Activated effector memory CD4-positive, alpha-beta T cell treated with anti-CD3 and anti-CD28 coated beads, Interleukin-2, amount 50 U/mL, for 16 hours (primary cell): Measurements from ENCODE around the gene RPSA.
A peak's percentile ranks its signal among the peaks of the same experiment; 100 is the strongest.
"Not testable (repeated sequence)": the region's sequence is repeated elsewhere in the genome, so short reads cannot be mapped to it uniquely, and the experiment has no call there.

ENCODE experiments used
- DNase-seq: peaks from one replicate; pipeline ENCODE4 v3.0.0-alpha.2; 2020

Gene RPSA

DNA sequence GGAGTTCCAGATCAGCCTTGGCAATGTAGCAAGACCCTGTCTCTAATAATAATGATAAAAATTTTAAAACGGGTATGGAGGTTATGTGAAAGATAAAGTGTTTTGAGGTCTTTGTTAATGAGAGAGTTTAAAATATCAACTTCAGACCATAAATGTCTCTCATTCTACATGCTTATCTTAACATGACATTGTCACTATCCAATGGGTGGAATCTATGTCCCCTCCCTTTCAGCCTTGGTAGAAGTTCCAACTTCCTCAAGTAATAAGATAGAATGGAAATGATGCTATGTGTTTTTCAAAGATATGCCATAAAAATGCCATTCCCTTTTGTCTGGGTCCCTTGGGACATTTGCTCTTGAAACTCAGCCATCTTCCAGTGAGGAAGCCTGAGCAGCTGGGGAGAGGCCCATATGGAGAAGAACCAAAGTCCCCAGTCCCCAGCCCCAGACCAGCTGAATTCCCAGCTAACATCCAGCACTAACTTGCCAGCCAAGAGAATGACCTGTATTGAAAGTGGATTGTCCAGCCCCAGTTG is 17.0 kb downstream of the RPSA start:
- no peak for DNase-seq

DNA sequence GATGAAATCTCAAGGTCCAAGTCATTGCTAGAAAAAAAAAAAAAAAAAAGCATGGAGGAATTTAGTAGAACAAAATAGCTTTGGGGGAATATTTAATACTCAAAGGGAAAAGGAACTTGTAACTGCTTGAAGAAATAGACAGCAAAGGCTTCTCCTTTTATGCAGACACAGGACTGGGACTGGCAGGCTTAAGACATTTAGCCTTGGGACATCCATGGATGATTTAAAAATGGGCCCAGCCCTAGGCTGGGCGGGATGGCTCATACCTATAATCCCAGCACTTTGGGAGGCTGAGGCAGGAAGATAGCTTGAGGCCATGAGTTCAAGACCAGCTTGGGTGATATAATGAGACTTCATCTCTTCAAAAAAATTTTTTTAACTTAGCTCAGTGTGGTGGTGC is 19.8 kb downstream of the RPSA start:
- no peak for DNase-seq

DNA sequence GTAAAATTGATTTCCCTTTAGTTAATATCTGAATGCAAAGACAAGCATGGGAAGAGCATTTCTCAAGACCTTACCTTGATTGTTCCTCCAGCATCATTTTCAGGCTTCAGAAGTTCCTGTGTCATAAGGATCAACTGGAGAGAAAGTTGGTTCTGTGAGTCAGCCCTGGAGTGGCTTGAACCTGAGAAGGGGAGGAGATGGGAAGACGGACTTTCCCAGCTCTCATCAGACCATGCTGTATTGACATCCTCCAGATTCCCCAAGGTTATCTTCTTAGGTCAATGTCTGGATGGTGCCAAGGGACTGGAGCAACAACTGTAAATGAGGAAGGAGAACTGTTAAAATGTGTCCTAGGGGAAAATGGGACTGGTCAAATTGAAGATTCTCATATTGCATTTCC is 21.0 kb downstream of the RPSA start:
- no peak for DNase-seq

DNA sequence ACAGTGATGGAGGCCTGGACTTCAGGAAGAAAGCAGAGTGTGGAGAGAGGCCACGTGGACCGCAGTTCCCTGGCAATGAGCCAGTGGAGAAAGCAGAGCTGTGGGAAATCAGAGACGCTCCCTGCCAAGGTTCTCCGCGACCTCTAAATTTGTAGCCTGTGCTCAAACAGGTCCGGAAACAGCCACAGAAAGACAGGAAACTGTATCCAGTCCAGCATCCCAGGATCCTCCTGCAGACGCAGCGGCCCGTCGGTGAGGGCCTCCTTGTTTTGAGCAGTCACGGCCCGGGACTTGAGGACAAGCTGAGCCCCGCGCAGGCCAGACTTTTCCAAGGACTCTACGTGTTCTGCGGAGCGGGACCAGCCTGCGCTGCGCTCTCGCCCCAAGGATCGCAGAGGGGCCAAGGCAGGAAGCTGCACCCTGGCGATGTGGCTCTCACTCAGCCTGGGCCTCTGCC is 22.3 kb downstream of the RPSA start:
- DNase-seq: no peak

DNA sequence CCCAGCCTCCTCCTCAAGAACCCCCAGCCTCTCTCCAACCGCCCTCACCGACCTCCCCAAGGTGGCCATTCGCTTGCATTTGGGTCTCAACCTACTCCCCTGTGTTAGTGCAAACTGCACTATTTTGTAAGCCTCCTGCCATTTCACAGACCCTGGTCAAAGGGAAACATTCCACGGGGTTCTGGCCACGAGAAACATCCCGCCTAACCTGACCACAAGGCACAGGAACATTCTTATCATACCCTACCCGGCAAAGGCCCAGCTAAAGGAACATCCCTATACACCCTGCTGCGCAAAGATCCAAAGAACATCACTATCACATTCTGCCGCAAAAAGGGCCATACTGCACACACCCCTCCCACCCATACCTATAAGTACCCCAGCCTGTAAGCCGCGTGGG is 22.9 kb downstream of the RPSA start:
- no peak for DNase-seq

DNA sequence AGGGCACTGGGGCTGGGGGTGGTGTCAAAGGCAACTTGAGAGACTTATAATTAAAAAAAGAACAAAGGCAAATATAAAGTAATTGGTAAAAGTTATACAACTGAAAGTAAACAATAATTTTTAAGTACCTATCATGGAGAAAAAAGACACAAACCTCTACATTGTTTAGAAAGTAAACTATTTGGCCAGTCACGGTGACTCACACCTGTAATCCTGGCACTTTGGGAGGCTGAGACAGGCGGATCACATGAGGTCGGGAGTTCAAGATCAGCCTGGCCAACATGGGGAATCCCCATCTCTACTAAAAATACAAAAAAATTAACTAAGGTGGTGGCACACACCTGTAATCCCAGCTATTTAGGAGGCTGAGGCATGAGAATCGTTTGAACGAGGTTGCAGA is 25.8 kb downstream of the RPSA start:
- DNase-seq: no peak

DNA sequence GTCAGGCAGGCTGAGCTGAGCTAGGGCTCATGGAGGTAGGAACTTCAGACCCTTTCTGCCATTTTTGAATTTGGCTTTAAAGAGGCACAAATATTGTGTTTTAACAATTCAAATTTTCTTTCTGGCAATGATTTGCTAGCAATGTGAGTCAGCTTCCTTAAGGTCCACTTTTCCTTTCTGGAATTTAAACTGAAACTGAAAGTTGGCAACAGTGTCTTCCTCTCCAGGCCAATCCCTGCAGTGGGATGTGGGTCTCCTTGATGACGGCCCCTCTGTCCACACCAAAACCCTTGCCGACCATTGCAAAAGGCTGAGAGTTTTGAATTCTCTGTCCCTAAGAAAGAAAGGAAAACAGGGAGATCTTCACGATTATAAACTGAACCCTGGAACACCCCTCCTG is 27.1 kb downstream of the RPSA start:
- no peak for DNase-seq

DNA sequence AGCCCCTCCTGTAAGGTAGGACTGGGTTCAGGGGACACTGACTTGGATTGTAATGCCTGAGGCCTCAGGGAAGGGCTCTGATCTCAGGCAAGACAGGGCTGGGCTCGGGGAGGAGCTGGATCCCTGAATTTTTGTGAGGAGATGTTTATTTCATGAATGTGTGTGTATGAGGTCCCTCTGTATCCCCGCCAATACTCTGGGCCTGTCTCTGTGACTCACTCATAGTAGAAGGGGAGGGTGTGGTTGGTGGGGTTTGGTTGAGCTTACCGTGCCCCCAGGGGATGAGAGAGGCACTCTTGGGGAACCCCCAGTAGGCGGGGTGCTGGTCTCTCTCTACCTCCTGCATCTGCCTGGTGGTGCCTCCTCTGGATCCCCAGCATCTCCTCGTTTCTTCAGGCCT is 28.1 kb downstream of the RPSA start:
- no peak for DNase-seq

DNA sequence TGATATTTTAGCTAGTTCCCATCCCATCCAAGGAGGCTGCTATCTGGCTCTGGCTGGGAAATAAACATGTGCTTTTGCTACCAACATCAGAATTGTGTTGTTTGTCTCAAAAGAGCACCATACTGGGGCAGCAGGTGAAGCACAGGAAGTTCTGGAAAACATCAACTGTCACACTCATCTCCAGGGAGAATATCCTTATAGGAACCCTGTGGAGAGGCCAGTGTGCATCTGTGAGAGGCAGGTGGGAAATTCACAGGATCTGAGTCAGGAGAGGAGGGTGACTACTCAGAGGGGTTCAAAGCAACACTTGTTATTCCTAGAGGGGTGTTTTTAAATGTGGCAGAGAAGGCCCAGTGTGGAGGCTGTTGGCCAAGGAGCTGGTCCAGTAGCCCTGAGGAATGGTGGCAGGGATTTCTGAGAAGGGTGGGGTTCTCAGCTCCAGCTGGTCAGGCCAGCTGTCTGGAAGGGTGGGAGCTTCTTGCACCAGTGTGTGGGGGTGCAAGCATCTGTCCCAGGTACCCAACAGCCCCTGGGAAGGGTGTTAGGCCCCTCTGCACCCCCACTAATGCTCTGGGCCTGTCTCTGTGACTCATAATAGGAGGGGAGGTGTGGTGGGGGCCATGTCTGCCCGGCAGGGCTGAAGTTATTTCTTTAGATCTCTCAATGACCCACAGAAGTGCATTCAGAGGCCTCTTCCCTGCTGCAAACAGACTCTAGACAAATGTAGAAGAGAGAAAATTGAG is 28.7 kb downstream of the RPSA start:
- no peak for DNase-seq

DNA sequence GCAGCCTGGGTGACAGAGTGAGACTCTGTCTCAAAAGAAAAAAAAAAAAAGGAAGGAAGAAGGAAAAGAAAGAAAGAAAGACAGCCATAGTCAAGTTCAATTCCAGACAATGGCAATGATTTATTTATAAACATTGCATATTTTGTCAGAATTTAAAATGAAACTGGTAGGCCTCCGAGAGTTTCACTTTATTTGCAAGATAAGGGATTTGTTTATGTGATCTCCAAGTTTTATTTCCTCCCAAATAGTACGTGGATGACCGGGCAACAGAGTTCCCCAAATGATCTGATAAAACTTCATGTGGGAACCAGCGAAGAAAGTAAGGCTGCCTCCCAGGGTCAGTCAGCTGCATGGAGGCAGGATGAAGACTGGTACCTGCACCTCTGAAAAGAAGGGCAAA is 32.4 kb downstream of the RPSA start:
- no peak for DNase-seq

DNA sequence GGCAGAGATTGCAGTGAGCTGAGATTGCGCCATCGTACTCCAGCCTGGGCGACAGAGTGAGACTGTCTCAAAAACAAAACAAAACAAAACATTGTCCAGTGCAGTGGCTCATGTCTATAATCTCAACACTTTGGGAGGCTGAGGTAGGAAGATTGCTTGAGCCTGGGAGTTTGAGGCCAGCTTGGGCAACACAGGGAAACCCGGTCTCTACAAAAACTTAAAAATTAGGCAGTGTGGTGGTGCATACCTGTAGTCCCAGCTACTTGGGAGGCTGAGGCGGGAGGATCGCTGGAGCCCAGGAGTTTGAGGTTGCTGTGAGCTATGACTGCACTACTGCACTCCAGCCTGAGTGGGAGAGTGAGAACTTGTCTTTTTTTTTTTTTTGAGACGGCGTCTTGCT is 33.8 kb downstream of the RPSA start:
- no peak for DNase-seq

DNA sequence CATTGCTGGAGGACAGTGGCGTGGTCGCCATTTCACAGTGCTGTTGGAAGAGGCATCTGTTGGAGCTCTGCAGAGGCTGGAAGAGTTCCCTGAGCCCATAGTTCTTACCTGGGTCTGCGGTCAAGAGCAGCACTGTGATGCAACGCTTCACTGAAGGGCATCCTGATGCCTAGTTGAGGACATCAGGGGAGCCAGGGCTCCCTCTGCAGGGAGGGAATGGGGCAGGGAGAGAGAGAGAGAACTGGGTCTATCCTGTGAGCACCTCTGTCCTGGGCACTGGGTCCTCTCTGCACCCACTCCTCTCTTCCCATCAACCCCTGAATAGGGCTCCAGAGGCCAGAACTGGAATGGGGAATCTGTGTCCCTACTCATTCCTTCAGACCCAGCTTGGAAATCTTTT is 37.0 kb downstream of the RPSA start:
- no peak for DNase-seq

DNA sequence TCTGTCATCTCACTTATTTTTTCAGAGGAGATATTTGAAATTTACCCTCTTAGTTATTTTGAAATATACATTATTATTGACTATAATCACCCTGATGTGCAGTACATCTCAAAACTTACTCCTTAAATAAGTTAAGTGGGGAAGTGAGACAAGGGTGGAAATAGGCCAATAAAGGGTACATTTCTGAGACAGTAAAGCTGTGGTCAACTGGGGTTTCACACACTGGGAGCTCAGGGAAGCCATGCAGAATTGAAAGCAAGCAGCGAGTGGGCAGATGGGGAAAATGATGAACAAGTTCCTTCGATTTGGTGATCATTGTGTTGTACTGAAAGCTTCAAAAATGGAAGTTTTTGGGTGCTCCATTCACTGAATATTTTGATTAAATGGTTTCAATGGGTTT is 39.4 kb downstream of the RPSA start:
- no peak for DNase-seq

DNA sequence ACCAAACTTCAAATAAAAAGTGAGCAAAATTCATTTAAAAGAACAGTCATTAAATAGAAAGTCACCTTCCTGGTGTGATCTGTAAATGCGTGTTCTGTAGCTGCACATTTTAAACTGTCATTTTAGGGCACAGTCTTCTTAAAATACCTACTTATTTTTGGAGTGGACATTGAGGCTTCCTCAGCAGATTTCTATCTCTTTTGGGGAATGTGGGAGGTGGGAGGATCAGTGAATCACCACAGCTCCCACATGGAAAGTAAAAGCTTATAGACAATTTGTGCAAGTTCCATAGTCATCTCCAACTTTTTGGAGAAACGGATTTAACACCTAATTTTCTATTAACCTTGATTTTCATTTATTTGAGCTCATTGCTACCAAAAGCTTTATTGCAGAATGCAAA is 39.9 kb downstream of the RPSA start:
- DNase-seq: no peak

DNA sequence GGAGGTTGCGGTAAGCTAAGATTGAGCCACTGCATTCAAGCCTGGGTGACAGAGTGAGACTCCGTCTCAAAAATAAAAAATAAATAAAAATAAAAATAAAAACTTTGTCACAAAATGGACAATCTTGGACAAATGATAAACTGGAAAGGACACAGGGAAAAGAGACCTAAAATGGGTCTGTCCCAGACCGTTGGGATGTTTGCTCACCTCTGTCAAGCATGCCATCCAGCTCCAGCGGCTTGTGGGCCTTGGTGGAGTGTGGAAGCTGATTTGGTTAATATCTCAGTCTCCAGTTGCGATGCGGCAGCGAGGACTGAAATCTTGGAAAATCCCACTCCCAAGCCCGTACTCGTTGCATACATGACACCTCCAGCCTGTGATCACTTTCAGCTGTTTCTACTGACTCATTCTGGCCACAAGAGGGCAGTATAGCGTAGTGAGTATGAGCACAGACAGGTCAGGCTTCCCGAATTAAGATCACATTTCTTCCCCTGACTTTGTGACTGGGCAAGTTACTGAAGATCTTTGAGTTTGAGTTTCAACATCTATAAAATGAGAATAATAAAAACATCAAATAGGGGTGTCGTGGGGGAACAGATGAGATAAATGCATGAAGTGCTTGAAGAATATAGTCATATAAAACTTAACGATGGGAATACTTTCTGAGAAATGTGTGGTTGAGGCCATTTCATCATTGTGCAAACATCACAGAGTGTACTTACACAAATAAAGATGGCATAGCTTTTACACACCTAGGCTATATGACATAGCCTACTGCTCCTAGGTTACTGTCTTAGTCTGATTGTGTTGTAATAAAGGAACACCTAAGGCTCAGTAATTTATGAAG is 41.3 kb downstream of the RPSA start:
- peak; percentile 77 for DNase-seq

DNA sequence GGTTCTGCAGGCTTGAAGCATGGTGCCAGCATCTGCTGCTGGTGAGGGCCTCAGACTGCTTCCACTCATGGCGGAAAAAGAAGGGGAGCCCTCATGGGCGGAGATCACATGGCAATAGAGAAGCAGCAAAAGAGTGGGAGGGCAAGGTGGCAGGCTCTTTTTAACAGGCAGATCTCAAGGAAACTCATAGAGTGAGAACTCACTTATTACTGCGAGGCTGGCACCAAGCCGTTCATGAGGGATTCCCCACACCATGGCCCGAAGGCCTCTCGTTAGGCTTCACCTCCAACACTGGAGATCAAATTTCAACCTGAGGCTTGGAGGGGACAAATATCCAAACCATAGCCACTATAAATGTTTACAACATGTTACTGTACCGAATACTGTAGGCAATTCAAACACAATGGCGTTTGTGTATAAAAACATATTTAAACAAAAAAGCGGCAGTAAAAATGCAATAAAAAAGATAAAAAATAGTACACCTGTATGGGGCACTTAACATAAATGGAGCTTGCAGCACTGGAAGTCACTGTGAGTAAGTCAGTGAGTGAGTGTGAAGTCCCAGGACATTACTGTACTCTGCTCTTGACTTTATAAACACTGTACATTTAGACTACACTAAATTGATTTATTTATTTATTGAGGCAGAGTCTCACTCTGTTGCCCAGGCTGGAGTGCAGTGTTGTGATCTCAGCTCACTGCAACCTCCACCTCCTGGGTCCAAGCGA is 42.1 kb downstream of the RPSA start:
- no peak for DNase-seq

DNA sequence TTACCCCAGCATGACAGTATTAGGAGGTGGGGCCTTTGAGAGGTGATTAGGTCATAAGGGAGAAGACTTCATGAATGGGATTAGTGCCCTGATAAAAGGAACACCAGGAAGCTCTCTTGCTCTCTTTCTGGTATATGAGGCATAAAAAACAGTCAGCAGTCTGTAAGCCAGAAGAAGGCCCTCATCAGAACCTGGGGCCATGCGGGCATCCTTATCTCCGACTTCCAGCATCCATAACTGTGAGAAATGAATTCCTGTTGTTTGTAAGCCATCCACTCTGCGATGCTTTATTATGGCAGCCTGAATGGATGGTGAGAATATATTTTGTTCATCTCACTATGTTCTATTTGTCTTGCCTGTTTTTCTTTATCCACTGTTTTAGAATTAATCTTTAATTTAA is 43.3 kb downstream of the RPSA start:
- no peak for DNase-seq

DNA sequence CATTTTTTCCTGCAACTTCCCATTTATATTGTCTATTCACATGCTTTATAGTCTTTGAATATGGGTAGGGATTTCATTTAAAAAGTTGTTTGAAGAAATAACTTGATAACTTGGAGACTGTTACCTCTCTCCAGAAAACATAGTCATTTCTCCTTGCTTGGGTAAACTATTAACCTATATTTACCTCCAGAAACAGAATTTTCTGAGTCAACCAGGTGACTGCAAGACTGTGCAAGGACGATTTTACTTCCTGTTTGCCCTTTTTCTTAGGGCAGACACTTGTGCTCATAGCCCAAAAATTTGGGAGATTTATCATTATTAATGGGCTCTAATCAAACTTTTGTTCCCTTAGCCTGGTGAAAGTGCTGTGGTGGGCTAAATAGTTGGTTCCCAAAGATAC is 46.6 kb downstream of the RPSA start:
- no peak for DNase-seq

DNA sequence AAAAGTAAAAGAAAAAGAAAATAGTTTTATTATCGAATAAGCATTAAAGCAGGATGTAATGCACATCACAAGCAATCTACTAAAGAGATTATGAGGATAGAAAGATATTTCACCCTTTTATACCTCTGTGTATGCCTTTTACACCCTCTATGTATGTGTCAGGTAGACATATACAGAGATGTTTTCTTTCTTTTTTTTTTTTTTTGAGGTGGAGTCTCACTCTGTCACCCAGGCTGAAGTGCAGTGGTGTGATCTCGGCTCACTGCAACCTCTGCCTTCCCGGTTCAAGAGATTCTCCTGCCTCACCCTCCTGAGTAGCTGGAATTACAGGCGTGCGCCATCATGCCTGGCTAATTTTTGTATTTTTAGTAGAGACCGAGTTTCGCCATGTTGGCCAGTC is 47.4 kb downstream of the RPSA start:
- DNase-seq: not testable (repeated sequence)

DNA sequence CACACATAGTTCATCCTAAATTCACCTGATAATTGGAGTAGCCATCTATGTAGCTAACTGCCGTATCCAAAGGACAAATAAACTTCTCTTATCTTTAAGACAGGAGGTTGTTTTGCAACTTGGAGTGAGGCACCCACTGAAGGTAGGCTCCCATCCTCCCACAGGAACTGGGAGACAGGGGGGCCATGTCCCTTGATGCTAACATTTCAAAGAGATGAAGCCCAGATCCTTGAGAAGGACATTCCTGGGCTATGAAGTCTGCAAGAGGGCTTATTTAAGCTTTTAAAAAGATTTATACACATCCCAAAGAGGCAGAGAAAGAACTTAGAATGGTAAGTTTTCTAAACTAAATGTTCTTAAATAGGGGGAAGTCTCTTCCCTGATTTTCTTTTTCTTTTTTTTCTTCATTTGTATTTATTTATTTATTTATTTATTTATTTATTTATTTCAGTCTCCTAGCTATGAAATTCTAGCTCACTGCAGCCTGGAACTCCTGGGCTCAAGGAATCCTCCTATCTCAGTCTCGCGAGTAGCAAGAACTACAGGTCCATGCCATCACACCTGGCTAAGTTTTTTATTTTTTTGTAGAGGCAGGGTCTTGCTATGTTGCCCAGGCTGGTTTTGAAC is 48.2 kb downstream of the RPSA start:
- DNase-seq: no peak

DNA sequence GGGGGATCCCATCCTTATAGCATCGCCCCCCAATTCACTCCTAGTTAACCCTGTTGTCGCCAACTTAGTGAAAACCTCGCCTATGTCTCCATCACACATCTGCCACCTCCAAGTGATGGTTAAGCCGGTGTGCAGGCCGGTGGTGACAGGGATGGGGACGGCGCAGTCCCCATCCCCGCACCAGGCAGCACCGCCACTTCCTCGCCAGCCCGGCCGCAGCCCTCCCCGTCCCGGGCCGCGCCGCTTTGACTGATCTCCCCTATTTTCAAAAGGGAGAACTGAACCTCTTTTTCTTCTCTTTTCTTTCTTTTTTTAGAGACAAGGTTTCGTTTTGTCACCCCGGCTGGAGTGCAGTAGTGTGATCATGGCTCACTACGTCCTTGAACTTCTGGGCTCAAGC is 49.6 kb downstream of the RPSA start:
- no peak for DNase-seq

DNA sequence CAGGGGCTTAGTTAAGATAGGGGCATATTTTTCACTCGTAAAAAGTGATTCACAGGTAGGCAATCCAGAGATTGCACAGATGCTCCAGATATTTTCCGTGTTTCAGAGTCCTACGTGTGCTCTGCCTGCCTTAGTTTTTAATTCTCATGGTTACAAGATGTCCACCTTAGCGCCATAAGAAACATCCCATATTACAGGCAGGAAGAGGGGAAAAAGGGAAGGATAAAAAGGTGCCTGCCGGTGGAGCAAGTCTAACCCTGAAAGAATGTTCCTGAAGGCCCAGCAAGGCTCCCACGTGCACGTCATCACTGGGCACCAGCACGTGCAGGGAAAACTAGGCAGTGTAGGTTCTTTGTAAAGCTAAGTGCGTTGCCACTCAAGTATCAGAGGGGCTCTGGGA is 50.8 kb downstream of the RPSA start:
- DNase-seq: no peak

DNA sequence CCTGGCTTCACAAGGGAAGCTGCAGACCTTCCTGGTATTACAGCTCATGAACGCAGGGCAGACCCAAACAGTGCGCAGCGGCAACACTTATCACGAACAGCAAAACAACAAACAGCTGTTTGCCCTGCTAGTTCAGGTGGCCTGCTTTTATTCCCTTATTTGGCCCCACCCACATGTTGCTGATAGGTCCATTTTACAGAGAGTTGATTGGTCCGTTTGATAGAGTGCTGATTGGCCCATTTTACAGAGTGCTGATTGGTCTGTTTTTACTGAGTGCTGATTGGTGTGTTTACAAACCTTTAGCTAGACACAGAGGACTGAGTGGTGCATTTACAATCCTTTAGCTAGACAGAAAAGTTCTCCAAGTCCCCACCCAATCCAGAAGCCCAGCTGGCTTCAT is 52.1 kb downstream of the RPSA start:
- not testable (repeated sequence) for DNase-seq
